NCI-H345 treated with DMSO at 0.1 percent for 48 hours (cell line): ENCODE measurements around the gene FN1.

Experiments
- DNase-seq: peaks from one replicate; lab custom pipeline; 2025; ENCODE audit not compliant: unreplicated experiment; lab: John Stamatoyannopoulos, UW

The FN1 gene

GRCh38 chr2:215386566-215386965 is 49.3 kb downstream of the FN1 start:
- DNase-seq = no peak

- no peak for DNase-seq
These were observed 51.2 kb downstream of the FN1 start for GRCh38 chr2:215384710-215385109.

GRCh38 chr2:215383652-215384279 is 52.1 kb downstream of the FN1 start:
- DNase-seq = no peak

GRCh38 chr2:215382480-215382879 is 53.4 kb downstream of the FN1 start:
- DNase-seq = no peak

- DNase-seq = no peak
These were observed 53.9 kb downstream of the FN1 start for GRCh38 chr2:215382011-215382410.

GRCh38 chr2:215380699-215381098 is 55.2 kb downstream of the FN1 start:
- no peak for DNase-seq

- no peak for DNase-seq
These were observed 55.9 kb downstream of the FN1 start for GRCh38 chr2:215379948-215380347.

GRCh38 chr2:215379039-215379438 is 56.8 kb downstream of the FN1 start:
- no peak for DNase-seq

- no peak for DNase-seq
These were observed 57.8 kb downstream of the FN1 start for GRCh38 chr2:215378045-215378444.

- no peak for DNase-seq
These were observed 58.6 kb downstream of the FN1 start for GRCh38 chr2:215377283-215377682.

GRCh38 chr2:215376103-215376780 is 59.6 kb downstream of the FN1 start:
- no peak for DNase-seq

GRCh38 chr2:215375467-215375830 is 60.4 kb downstream of the FN1 start:
- no peak for DNase-seq

GRCh38 chr2:215374642-215375466 is 61.0 kb downstream of the FN1 start:
- no peak for DNase-seq

GRCh38 chr2:215374002-215374401 is 61.9 kb downstream of the FN1 start:
- no peak for DNase-seq

- no peak for DNase-seq
These were observed 62.8 kb downstream of the FN1 start for GRCh38 chr2:215372968-215373649.

GRCh38 chr2:215371915-215372897 is 63.7 kb downstream of the FN1 start:
- DNase-seq = no peak

GRCh38 chr2:215370112-215370965 is 65.5 kb downstream of the FN1 start:
- no peak for DNase-seq

- no peak for DNase-seq
These were observed 66.6 kb downstream of the FN1 start for GRCh38 chr2:215369181-215369760.

- DNase-seq = no peak
These were observed 67.4 kb downstream of the FN1 start for GRCh38 chr2:215368493-215368809.
